HL-60 (cell line): ENCODE measurements around the gene ZDHHC12.

Experiments used
- CTCF ChIP-seq: IDR thresholded peaks from one replicate; pipeline ENCODE4 v1.5.1; 2011; ENCODE audit warnings: low read length, control low read depth, inconsistent platforms; ENCODE audit not compliant: insufficient read depth
- GABPA ChIP-seq: IDR thresholded peaks from 2 replicates; pipeline ENCODE4 v1.6.1; 2012; ENCODE audit warnings: low read depth
- POLR2AphosphoS5 ChIP-seq: IDR thresholded peaks from 2 replicates; pipeline ENCODE4 v1.6.1; 2012; ENCODE audit warnings: low read depth
- REST ChIP-seq: IDR thresholded peaks from 2 replicates; pipeline ENCODE4 v1.6.1; 2012; ENCODE audit warnings: low read depth; ENCODE audit not compliant: insufficient replicate concordance
- SPI1 ChIP-seq: IDR thresholded peaks from 2 replicates; pipeline ENCODE4 v1.6.1; 2012; ENCODE audit warnings: low read depth, mild to moderate bottlenecking, borderline replicate concordance

- no peak for TF ChIP-seq POLR2AphosphoS5
- TF ChIP-seq CTCF = no peak
- TF ChIP-seq SPI1 = no peak
- TF ChIP-seq GABPA = no peak
- no peak for TF ChIP-seq REST
Measured at GRCh38 chr9:128721487-128722010, 2.4 kb downstream of the ZDHHC12 start.
